ENCODE data around the gene PARD6G.

GRCh38 chr18:80184243-80184772, 63.0 kb downstream of the PARD6G start:
- no peak for TF ChIP-seq CTCF (IDR thresholded peaks at IDR 0.05; ENCODE audit: low read length)
- no peak for TF ChIP-seq EZH2 (IDR thresholded peaks at IDR 0.05; ENCODE audit: borderline replicate concordance, low read length)

Data from OCI-LY1 (cell line).